HG03469 (cell line): ENCODE measurements around the gene SDK1.

Experiments
- ATAC-seq: cut with Tn5 transposase; IDR thresholded peaks from one replicate; pipeline ENCODE4 v1.9.1; 2021; ENCODE audit warnings: mild to moderate bottlenecking, moderate library complexity, moderate number of reproducible peaks; ENCODE audit not compliant: unreplicated experiment

SDK1 gene

DNA sequence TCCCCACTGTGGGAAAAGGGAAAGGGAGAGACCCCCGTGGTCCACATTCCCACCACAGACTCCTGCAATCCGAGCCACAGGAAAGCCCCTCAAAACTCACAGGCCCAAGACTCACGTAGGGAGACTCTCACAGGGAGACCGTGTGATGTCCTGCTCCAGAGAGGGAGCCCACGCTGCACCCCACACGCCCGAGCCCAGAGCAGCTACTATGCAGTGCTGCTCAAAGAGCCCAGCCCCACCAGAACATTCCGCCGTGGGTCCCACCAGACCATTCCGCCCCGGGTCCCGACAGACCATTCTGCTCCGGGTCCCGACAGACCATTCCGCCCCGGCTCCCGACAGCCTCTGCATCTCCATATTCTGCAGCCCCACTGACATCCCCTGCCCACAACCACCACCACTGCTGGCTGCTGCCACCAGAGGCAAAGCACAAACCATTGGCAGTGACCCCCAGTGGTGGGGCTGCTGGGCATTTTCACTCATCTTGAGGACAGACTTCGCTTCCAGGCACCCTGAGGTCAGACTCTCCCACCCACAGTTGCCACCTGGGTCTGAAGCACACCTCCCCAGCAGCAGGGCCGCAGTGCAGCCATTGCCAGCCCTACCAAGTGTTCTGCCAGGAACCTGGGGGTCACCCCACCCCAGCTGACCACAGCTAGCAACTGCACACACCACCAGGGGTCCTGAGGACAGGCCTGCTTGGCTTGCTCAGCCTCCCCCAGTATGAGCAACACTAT, 755.7 kb downstream of the SDK1 start:
- ATAC-seq, result no peak

- no peak for ATAC-seq
Observed at GRCh38 chr7:4057289-4057616, 756.2 kb downstream of the SDK1 start.

DNA sequence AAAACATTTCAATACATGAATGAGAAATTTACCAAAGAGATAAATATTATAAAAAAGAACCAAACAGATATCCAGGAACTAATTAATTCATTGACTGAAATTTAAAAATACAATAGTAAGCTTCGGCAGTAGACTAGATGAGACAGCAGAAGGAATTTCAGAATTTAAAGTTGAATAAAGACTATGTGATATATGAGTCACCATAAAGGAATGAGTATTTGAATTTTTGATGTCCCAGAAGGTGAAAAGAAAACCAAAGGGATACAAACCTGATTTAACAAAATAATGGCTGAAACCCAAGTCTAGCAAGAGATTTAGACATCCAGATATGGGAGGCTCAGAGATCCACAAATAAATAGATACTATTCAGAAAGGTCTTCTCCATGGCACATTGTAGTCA, 757.1 kb downstream of the SDK1 start:
- ATAC-seq, result no peak

DNA sequence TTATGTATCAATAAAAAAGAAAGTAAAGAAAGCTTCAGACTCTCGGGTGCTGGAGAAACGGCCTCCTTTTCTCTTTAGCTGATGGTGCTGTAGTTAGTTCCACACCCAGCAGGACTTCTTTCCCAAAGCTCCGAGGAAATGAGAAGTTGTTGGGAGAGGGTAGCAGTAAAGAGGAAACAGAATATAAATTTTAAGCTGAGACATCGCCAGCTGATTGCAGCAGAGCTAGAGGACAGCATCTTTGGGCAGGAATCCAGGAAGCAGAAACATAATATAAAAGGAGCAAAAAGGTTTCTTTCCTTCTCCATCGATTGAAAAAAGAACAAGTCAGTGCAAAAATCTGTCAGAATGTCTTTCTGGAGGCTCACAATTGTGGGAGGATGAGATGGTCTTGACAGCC, 764.1 kb downstream of the SDK1 start:
- no peak for ATAC-seq

DNA sequence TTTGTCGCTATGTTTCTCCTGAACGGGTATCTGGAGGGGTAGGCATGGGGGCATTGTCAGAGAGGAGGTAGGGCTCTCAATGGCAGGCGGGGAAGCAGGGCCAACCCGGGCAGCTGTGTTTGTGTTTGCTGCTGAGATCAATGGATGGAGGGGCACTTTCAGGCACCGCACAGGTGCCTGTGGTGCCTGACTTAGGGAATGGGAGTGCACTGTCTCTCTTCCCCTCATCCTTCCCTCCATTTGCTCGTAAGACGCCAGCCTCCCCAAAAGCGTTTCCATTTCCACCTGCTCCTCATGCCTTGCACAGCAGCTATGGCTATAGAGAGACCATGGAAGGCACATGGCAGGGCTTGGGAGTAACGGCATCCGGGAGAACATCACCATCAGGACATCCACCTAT, 765.2 kb downstream of the SDK1 start:
- no peak for ATAC-seq

DNA sequence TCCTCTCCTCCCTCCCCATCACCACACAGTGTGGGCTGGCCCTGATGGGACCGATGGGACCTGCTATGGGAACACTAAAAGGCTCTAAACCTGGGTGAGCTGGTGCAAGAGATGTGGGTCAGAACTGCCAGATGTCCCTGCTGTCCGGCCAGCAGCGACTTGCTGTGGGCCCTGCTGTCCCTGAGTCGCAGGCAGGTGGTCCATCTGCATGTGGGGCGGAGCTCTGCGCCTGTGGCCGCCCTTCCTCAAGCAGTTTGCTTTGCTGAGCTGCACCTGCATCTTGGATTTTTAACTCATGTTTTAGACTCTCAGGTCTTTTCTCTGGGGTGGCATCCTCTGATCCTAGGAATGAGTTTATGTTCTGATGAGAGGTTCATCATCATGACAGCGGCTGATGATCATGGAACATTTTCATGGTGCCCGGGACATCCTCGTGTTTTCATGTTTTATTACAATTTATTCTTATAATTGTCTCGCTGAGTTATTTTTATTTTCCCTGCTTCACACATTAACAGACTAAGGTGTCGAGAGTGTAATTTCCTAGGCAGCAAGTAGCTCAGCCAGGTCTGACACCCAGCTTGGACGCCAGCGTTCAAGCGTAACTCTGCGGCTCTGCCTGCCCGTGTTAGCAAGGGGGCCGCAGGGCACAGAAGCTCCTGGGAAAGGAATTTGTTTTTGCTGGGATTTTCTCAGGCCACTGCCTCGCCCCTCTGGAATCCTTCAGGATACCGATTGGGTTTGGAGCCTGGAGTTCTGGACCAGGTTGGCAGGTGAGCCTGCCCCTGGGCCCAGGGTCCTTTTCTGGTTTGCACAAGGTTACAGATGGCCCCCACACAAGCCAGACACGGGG, 765.8 kb downstream of the SDK1 start:
- no peak for ATAC-seq

GRCh38 chr7:4067476-4067760, 766.4 kb downstream of the SDK1 start:
- ATAC-seq, result no peak

DNA sequence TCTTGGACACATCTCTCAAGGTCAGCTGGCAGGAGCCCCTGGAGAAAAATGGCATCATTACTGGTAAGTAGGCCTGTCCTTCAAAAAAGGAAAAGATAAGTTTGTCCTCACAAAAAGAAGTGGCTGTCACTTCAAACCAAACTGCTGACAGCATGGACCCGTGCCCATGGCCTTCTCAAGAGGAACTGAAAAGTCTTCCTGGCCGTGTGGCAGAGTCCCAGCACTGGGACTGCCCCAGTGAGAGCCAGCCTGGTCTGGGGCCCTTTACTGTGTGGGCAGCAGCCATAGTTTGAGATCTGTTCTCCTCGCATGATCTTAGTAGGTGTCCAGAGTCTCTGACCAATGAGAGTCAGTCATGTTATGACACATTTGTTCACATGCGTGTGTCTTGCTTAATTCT, 766.8 kb downstream of the SDK1 start:
- ATAC-seq, result no peak

- ATAC-seq, result no peak
Observed at GRCh38 chr7:4068286-4068685, 767.2 kb downstream of the SDK1 start.

- ATAC-seq, result no peak
Observed at GRCh38 chr7:4069268-4070095, 768.4 kb downstream of the SDK1 start.

GRCh38 chr7:4070214-4070613, 769.2 kb downstream of the SDK1 start:
- ATAC-seq, result no peak

- ATAC-seq, result no peak
Observed at GRCh38 chr7:4071370-4072058, 770.5 kb downstream of the SDK1 start.

DNA sequence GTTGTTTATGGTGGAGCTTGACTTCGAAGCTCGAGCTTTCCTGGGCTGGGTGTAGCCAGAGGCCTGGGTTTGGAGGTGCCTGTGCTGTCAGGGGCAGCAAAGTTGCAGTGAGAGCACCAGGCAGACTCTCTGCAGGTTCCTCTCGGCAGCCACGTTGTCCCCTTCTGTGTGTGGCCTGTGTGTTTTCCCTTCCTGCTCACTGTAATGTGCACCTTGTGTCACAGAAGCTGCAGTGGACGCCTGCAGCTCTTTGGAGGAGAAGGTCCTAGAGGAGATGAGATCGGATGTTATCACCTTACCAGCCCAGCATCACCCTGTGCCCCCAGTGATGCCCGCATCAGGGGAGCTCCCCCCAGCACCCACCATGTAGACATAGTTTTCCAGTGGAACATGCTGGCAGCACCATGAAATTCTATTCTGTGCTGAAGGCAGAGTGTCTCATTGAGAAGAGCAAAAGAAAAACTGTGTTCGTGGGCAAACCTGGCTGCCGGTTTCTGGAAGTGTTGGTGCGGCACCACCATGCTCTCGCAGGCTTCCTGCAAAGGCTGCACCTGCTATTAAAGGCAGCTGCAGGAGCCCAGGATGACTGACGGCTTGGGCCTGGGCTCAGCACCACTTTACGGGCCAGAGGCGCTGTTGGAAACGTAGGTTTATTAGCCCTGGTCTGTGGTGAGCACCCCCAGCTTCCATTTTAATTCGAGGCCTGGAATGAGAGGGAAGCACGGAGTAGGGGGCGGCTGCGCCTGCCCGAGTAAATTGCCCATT, 771.3 kb downstream of the SDK1 start:
- ATAC-seq, result no peak

DNA sequence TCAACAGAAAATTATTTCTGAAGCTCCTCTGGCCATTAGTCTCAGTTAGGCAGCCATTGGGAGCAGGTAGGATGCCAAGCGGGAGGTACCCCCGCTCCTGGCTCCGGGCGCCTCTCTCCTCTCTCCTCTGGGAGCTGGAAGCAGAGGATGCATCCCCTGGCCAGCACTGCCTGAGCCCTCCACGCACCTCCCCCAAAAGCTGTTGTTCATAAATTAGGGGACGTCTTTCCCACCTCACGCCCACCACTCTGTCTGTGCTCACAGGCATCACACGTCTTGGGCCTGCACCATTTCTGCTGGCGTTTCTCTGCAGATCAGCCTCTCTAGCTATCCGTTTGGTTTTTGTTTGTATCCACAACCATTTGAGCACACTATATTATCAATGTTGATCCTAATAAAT, 772.0 kb downstream of the SDK1 start:
- ATAC-seq, result no peak

- no peak for ATAC-seq
Observed at GRCh38 chr7:4073750-4074149, 772.7 kb downstream of the SDK1 start.

DNA sequence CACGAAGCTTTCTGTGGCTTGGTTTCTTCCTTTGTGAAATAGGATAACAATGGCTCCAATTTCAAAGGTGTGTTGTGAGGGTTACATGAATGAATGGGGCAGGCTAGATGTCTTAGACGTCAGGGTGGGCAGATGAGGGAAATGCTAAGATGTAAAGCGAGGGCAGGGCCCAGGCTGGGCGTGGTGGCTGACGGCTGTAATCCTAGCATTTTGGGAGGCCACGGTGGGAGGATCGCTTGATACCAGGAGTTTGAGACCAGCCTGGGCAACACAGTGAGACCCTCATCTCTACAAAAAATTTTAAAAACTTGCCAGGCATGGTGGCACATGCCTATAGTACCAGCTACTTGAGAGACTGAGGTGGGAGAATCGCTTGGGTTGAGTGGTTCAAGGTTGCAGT, 773.4 kb downstream of the SDK1 start:
- ATAC-seq, result no peak

GRCh38 chr7:4074994-4075393, 773.9 kb downstream of the SDK1 start:
- no peak for ATAC-seq

DNA sequence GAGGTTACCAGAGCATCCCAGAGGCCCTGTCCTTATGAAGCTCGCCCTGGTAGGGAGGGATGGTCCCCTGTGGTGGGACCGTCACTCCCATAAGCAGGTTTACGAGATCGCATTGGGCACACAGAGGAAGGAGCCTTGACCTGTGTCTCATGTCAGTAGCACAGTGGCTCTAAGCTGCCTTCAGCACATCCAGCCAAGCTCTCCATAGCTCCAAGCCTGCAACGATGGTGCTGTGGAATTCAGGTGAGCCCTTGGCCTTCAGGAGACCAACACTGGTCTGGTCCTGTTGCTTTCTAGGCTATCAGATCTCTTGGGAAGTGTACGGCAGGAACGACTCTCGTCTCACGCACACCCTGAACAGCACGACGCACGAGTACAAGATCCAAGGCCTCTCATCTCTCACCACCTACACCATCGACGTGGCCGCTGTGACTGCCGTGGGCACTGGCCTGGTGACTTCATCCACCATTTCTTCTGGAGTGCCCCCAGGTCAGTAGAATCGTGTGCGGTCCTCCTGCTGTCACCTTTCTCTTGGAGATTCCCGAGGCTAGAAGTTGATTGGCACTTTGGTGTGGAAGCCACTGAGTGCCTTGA, 775.7 kb downstream of the SDK1 start:
- ATAC-seq, result no peak

GRCh38 chr7:4077980-4078379, 776.9 kb downstream of the SDK1 start:
- no peak for ATAC-seq

GRCh38 chr7:4078580-4078979, 777.5 kb downstream of the SDK1 start:
- no peak for ATAC-seq
